ENCODE results near the gene MOCOS.

DNA sequence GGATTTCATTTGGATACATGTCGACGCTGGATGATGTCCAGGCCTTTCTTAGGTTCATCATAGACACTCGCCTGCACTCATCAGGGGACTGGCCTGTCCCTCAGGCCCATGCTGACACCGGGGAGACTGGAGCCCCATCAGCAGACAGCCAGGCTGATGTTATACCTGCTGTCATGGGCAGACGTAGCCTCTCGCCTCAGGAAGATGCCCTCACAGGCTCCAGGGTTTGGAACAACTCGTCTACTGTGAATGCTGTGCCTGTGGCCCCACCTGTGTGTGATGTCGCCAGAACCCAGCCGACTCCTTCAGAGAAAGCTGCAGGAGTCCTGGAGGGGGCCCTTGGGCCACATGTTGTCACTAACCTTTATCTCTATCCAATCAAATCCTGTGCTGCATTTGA, 28.3 kb downstream of the MOCOS start:
- TF ChIP-seq, protein P1, sequence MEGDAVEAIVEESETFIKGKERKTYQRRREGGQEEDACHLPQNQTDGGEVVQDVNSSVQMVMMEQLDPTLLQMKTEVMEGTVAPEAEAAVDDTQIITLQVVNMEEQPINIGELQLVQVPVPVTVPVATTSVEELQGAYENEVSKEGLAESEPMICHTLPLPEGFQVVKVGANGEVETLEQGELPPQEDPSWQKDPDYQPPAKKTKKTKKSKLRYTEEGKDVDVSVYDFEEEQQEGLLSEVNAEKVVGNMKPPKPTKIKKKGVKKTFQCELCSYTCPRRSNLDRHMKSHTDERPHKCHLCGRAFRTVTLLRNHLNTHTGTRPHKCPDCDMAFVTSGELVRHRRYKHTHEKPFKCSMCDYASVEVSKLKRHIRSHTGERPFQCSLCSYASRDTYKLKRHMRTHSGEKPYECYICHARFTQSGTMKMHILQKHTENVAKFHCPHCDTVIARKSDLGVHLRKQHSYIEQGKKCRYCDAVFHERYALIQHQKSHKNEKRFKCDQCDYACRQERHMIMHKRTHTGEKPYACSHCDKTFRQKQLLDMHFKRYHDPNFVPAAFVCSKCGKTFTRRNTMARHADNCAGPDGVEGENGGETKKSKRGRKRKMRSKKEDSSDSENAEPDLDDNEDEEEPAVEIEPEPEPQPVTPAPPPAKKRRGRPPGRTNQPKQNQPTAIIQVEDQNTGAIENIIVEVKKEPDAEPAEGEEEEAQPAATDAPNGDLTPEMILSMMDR (IDR thresholded peaks at IDR 0.05 in 4 of 5, conservative IDR thresholded peaks at IDR 0.05 in 1 of 5): no peak
- TF ChIP-seq POLR2A (IDR thresholded peaks at IDR 0.05): no peak
